Cardiac muscle cell (in vitro differentiated cells and primary cell): ENCODE results near the gene CDO1. TPM values are rescaled to one million over a fixed set of nuclear protein-coding genes. Genes with fewer than 3 reads are reported as not detected.

Source experiments
- DNase-seq, 2 donors: peaks; one replicate each; pipeline versions ENCODE4 v3.0.0 to v3.0.0-alpha.2; 2010 to 2017; ENCODE audit warnings: low read depth in 1 of 2, low spot score in 1 of 2
- H3K27ac ChIP-seq: fragments of 200-600 bp; sonication (generic); 2 replicates; pipeline ENCODE4 v1.5.1; 2016
- H3K27me3 ChIP-seq: fragments of 200-600 bp; sonication (generic); 2 replicates; pipeline ENCODE4 v1.6.0; 2016; ENCODE audit warnings: control low read depth
- H3K36me3 ChIP-seq: fragments of 200-600 bp; sonication (generic); 2 replicates; pipeline ENCODE4 v1.5.1; 2016; ENCODE audit warnings: control low read depth
- H3K4me1 ChIP-seq: fragments of 200-600 bp; sonication (generic); 2 replicates; pipeline ENCODE4 v1.8.1; 2017; ENCODE audit warnings: low read depth, mild to moderate bottlenecking, mixed run types
- H3K4me3 ChIP-seq: fragments of 200-600 bp; sonication (generic); 2 replicates; pipeline ENCODE4 v1.5.1; 2016; ENCODE audit warnings: mild to moderate bottlenecking
- H3K9me3 ChIP-seq: fragments of 200-600 bp; sonication (generic); 2 replicates; pipeline ENCODE4 v1.5.1; 2017; ENCODE audit warnings: low read depth, mild to moderate bottlenecking, control low read depth
- polyA plus RNA-seq: library from polyadenylated mRNA; unstranded; fragments of >200 nt; fragmentation: Nextera tagmentation; extraction: Ambion mirVana; gene quantifications from 2 replicates; pipeline ENCODE4 v1.2.1, GENCODE V29; 2016
- total RNA-seq: library from RNA; depleted of rRNA; stranded (reverse); fragments of >200 nt; gene quantifications from 2 replicates; pipeline ENCODE4 v1.2.3, GENCODE V29; 2016
- TF ChIP-seq, protein P1 (sequence below): IDR thresholded peaks from 2 replicates; pipeline ENCODE4 v1.5.1; 2012; ENCODE audit warnings: low read depth, mild to moderate bottlenecking, low read length

Gene CDO1
- total and polyA plus RNA-seq, 2 experiments from 2014 or later, result 16.1 to 19.0 TPM

GRCh38 chr5:115755675-115756074, 60.8 kb downstream of the CDO1 start:
- TF ChIP-seq, protein P1, sequence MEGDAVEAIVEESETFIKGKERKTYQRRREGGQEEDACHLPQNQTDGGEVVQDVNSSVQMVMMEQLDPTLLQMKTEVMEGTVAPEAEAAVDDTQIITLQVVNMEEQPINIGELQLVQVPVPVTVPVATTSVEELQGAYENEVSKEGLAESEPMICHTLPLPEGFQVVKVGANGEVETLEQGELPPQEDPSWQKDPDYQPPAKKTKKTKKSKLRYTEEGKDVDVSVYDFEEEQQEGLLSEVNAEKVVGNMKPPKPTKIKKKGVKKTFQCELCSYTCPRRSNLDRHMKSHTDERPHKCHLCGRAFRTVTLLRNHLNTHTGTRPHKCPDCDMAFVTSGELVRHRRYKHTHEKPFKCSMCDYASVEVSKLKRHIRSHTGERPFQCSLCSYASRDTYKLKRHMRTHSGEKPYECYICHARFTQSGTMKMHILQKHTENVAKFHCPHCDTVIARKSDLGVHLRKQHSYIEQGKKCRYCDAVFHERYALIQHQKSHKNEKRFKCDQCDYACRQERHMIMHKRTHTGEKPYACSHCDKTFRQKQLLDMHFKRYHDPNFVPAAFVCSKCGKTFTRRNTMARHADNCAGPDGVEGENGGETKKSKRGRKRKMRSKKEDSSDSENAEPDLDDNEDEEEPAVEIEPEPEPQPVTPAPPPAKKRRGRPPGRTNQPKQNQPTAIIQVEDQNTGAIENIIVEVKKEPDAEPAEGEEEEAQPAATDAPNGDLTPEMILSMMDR, result no peak
- Histone ChIP-seq H3K4me3 (no peak overlapping the region), H3K27ac (no peak overlapping the region), H3K27me3 (no peaks in the 10 kb centered on the region), H3K36me3 (no peaks in the 10 kb centered on the region), H3K9me3 (no peaks in the 10 kb centered on the region), H3K4me1 (no peaks in the 10 kb centered on the region)
- DNase-seq, result no peak

Other genes starting within 250 kb of the CDO1 start
- gene TICAM2, start 214.2 kb downstream of the CDO1 start, total RNA-seq, result 0.28 and 0.63 TPM in 2 replicates
- gene TICAM2, start 214.2 kb downstream of the CDO1 start, polyA plus RNA-seq, result 0.22 and 0.54 TPM in 2 replicates
- 105 and 264 TPM in 2 replicates for gene TMED7, start 190.6 kb downstream of the CDO1 start, total RNA-seq
- 43.3 and 52.9 TPM in 2 replicates for gene TMED7, start 190.6 kb downstream of the CDO1 start, polyA plus RNA-seq
- gene ATG12, start 24.9 kb upstream of the CDO1 start, total RNA-seq, result 31.4 and 31.6 TPM in 2 replicates
- 60.8 and 86.3 TPM in 2 replicates for gene ATG12, start 24.9 kb upstream of the CDO1 start, polyA plus RNA-seq
- 45.5 and 62.5 TPM in 2 replicates for gene AP3S1, start 25.3 kb upstream of the CDO1 start, total RNA-seq
- gene AP3S1, start 25.3 kb upstream of the CDO1 start, polyA plus RNA-seq, result 86.6 and 88.1 TPM in 2 replicates
- gene LVRN, start 145.8 kb upstream of the CDO1 start, total RNA-seq, result 0.36 and 3.0 TPM in 2 replicates
- gene LVRN, start 145.8 kb upstream of the CDO1 start, polyA plus RNA-seq, result 0.25 TPM in 1 of 2 replicates, not detected in the other
- not detected in 2 replicates for gene ARL14EPL, start 215.8 kb upstream of the CDO1 start, total RNA-seq
- gene ARL14EPL, start 215.8 kb upstream of the CDO1 start, polyA plus RNA-seq, result not detected in 2 replicates